ENCODE data around the gene DDX41. TPM values are rescaled to one million over a fixed set of nuclear protein-coding genes. Genes with fewer than 3 reads are reported as not detected.

DDX41 gene
- total RNA-seq, 1 experiment from 2014 or later, result 133 TPM

DNA sequence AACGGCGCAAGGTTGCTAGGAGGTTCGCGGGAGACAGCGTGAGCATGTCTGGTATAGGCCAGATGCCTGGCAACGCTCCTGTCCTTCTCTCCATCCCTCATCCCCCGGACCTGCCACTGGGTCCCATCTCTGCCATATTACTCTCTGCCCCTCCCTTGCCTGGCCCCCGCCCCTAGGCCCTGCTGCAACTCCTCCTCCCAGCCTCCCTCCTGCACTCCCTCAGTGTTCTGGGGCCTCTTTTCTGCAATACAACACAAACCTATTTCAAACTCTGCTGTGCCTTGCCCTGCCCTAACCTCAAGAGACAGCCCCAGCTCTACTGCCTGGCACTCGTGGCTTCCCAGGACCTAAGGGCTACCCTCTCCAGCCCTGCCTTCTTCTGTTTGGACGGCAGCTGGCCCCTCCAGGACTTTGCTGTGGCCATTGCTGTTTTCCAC is 34.4 kb downstream of the DDX41 start:
- no peak overlapping the region for H2BK15ac ChIP-seq (ENCODE audit: low read depth, low read length)
- H3T11ph ChIP-seq (ENCODE audit: low read length), result no peak overlapping the region
- no peak overlapping the region for H3K56ac ChIP-seq (ENCODE audit: insufficient read length, low read depth, low read length)
- H2BK120ac ChIP-seq (ENCODE audit: low read depth, low read length, poor library complexity, severe bottlenecking), result no peak overlapping the region
- no peaks in the 10 kb centered on the region for H3K27me3 ChIP-seq (ENCODE audit: insufficient read depth, low read length)
- H4K20me1 ChIP-seq (ENCODE audit: control insufficient read depth, insufficient read depth, insufficient read length), result no peaks in the 10 kb centered on the region
- H3K27me3 Mint-ChIP-seq (ENCODE audit: low read depth), result no peaks in the 10 kb centered on the region; the same call in none of the 2 replicates
- H3K9ac ChIP-seq (ENCODE audit: extremely low read depth, insufficient read length, low read length), result no peak overlapping the region
- no peaks in the 10 kb centered on the region for H3K9me3 ChIP-seq (ENCODE audit: control insufficient read depth, low read depth, low read length)
- peaks cover 26 to 68% (median 62%) of the 10 kb centered on the region in 3 experiments for H3K36me3 Mint-ChIP-seq (ENCODE audit: insufficient read depth in 1 of 3, low read depth in 3 of 3)
- no peak overlapping the region for H4K8ac ChIP-seq (replicated peaks; ENCODE audit: insufficient read length, low read depth, low read length)
- no peak overlapping the region for H3K14ac ChIP-seq (ENCODE audit: insufficient read depth, low read length)
- no peaks in the 10 kb centered on the region for H3K23me2 ChIP-seq (ENCODE audit: insufficient read length, low read depth, low read length, poor library complexity, severe bottlenecking)
- no peak overlapping the region for H2BK12ac ChIP-seq (ENCODE audit: insufficient read length, low read depth, low read length)
- H3K4me2 ChIP-seq (ENCODE audit: insufficient read depth, insufficient read length, low read length), result no peak overlapping the region
- no peak overlapping the region for H3K18ac ChIP-seq (ENCODE audit: insufficient read length, low read depth, low read length)
- H2BK20ac ChIP-seq (ENCODE audit: low read depth, low read length, poor library complexity, severe bottlenecking), result no peak overlapping the region
- H3K23ac ChIP-seq (ENCODE audit: insufficient read length, low read depth, low read length), result no peak overlapping the region
- H3K4me1 Mint-ChIP-seq, result peaks cover 0 to 9% of the 10 kb centered on the region in 2 experiments; a peak in 1 of 4 replicates
- no peak overlapping the region for H3K4me3 Mint-ChIP-seq
- H3K79me1 ChIP-seq (ENCODE audit: insufficient read depth, low read depth, low read length, poor library complexity, severe bottlenecking), result no peaks in the 10 kb centered on the region
- H3K4ac ChIP-seq (ENCODE audit: low read depth, low read length), result no peak overlapping the region
- no CpG with 5 or more reads among the region's 10 CpGs for WGBS (ENCODE audit: extremely low coverage, insufficient read length, low lambda C conversion rate)
- no peak overlapping the region for H2AK5ac ChIP-seq (ENCODE audit: insufficient read length, low read length)
- no peak overlapping the region for H4K91ac ChIP-seq (ENCODE audit: insufficient read length, low read depth, low read length)
- H2AFZ ChIP-seq (ENCODE audit: low read length), result no peak overlapping the region
- TF ChIP-seq, protein P1, sequence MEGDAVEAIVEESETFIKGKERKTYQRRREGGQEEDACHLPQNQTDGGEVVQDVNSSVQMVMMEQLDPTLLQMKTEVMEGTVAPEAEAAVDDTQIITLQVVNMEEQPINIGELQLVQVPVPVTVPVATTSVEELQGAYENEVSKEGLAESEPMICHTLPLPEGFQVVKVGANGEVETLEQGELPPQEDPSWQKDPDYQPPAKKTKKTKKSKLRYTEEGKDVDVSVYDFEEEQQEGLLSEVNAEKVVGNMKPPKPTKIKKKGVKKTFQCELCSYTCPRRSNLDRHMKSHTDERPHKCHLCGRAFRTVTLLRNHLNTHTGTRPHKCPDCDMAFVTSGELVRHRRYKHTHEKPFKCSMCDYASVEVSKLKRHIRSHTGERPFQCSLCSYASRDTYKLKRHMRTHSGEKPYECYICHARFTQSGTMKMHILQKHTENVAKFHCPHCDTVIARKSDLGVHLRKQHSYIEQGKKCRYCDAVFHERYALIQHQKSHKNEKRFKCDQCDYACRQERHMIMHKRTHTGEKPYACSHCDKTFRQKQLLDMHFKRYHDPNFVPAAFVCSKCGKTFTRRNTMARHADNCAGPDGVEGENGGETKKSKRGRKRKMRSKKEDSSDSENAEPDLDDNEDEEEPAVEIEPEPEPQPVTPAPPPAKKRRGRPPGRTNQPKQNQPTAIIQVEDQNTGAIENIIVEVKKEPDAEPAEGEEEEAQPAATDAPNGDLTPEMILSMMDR (conservative IDR thresholded peaks at IDR 0.05), result no peak
- no peak overlapping the region for H2BK5ac ChIP-seq (ENCODE audit: insufficient read length, low read length)
- H3K79me2 ChIP-seq (ENCODE audit: insufficient read depth, low read length), result no peaks in the 10 kb centered on the region
- no peak overlapping the region for H3K27ac ChIP-seq (ENCODE audit: insufficient read length, low read depth, low read length)
- no peaks in the 10 kb centered on the region for H3K4me1 ChIP-seq (ENCODE audit: insufficient read depth, low read length)
- H3K27ac Mint-ChIP-seq, result peak overlapping the region in 2 of 3 experiments; percentile 35 to 84; a peak in 4 of 7 replicates
- DNase-seq, result no peak
- H3K9me3 Mint-ChIP-seq, result no peaks in the 10 kb centered on the region
- H4K5ac ChIP-seq (ENCODE audit: insufficient read length, low read depth, low read length), result no peak overlapping the region

Measured in H9 (cell line).